Measurements from ENCODE around the gene RAX2.

Gene RAX2

GRCh38 chr19:3801412-3802096 lies 29.5 kb upstream of the RAX2 start:
- H3K4me1 ChIP-seq (ENCODE audit: control insufficient read depth, insufficient read depth, low read length) = no peaks in the 10 kb centered on the region
- H3K4me3 ChIP-seq (ENCODE audit: low read length) = peak overlapping the region; percentile 13; the same call in 1 of the 2 replicates
- no CpG with 5 or more reads among the region's 46 CpGs for WGBS (ENCODE audit: insufficient coverage, insufficient read length)
- no peaks in the 10 kb centered on the region; the same call in 1 of the 2 replicates for H3K9me3 ChIP-seq (ENCODE audit: control insufficient read depth, insufficient read depth, low read length)
- H3K27me3 ChIP-seq (ENCODE audit: control insufficient read depth, insufficient read depth, low read length) = no peaks in the 10 kb centered on the region
- H3K36me3 ChIP-seq (ENCODE audit: control insufficient read depth, insufficient read depth, low read length) = no peaks in the 10 kb centered on the region
- no peak for DNase-seq (ENCODE audit: low read depth, low spot score)
- H3K27ac ChIP-seq (ENCODE audit: low read length) = no peak overlapping the region

- Histone ChIP-seq H3K9me3 (ENCODE audit: control insufficient read depth, insufficient read depth, low read length) (no peaks in the 10 kb centered on the region; the same call in 1 of the 2 replicates), H3K36me3 (ENCODE audit: control insufficient read depth, insufficient read depth, low read length) (no peaks in the 10 kb centered on the region), H3K27ac (ENCODE audit: low read length) (no peak overlapping the region), H3K4me1 (ENCODE audit: control insufficient read depth, insufficient read depth, low read length) (no peaks in the 10 kb centered on the region), H3K27me3 (ENCODE audit: control insufficient read depth, insufficient read depth, low read length) (no peaks in the 10 kb centered on the region), H3K4me3 (ENCODE audit: low read length) (peak overlapping the region; percentile 13; the same call in 1 of the 2 replicates)
- no peak for DNase-seq (ENCODE audit: low read depth, low spot score)
- no CpG with 5 or more reads among the region's 21 CpGs for WGBS (ENCODE audit: insufficient coverage, insufficient read length)
Measured at GRCh38 chr19:3800996-3801395, 29.0 kb upstream of the RAX2 start.

- Histone ChIP-seq H3K4me3 (ENCODE audit: low read length) (no peak overlapping the region), H3K4me1 (ENCODE audit: control insufficient read depth, insufficient read depth, low read length) (no peaks in the 10 kb centered on the region), H3K27me3 (ENCODE audit: control insufficient read depth, insufficient read depth, low read length) (no peaks in the 10 kb centered on the region), H3K36me3 (ENCODE audit: control insufficient read depth, insufficient read depth, low read length) (no peaks in the 10 kb centered on the region), H3K9me3 (ENCODE audit: control insufficient read depth, insufficient read depth, low read length) (no peaks in the 10 kb centered on the region; the same call in none of the 2 replicates), H3K27ac (ENCODE audit: low read length) (no peak overlapping the region)
- no peak for DNase-seq (ENCODE audit: low read depth, low spot score)
- no CpG with 5 or more reads among the region's 6 CpGs for WGBS (ENCODE audit: insufficient coverage, insufficient read length)
Measured at GRCh38 chr19:3798137-3798536, 26.1 kb upstream of the RAX2 start.

- DNase-seq (ENCODE audit: low read depth, low spot score) = no peak
- Histone ChIP-seq H3K27me3 (ENCODE audit: control insufficient read depth, insufficient read depth, low read length) (no peaks in the 10 kb centered on the region), H3K9me3 (ENCODE audit: control insufficient read depth, insufficient read depth, low read length) (no peaks in the 10 kb centered on the region; the same call in none of the 2 replicates), H3K27ac (ENCODE audit: low read length) (no peak overlapping the region), H3K4me3 (ENCODE audit: low read length) (no peak overlapping the region), H3K36me3 (ENCODE audit: control insufficient read depth, insufficient read depth, low read length) (no peaks in the 10 kb centered on the region), H3K4me1 (ENCODE audit: control insufficient read depth, insufficient read depth, low read length) (no peaks in the 10 kb centered on the region; the same call in 1 of the 2 replicates)
- WGBS (ENCODE audit: insufficient coverage, insufficient read length) = no CpG with 5 or more reads among the region's 2 CpGs
Measured at GRCh38 chr19:3796358-3796757, 24.3 kb upstream of the RAX2 start.

GRCh38 chr19:3793799-3794198 lies 21.8 kb upstream of the RAX2 start:
- Histone ChIP-seq H3K4me1 (ENCODE audit: control insufficient read depth, insufficient read depth, low read length) (no peaks in the 10 kb centered on the region; the same call in 1 of the 2 replicates), H3K27me3 (ENCODE audit: control insufficient read depth, insufficient read depth, low read length) (no peaks in the 10 kb centered on the region), H3K27ac (ENCODE audit: low read length) (no peak overlapping the region), H3K9me3 (ENCODE audit: control insufficient read depth, insufficient read depth, low read length) (no peaks in the 10 kb centered on the region; the same call in none of the 2 replicates), H3K4me3 (ENCODE audit: low read length) (no peak overlapping the region), H3K36me3 (ENCODE audit: control insufficient read depth, insufficient read depth, low read length) (no peaks in the 10 kb centered on the region)
- DNase-seq (ENCODE audit: low read depth, low spot score) = no peak
- no CpG with 5 or more reads among the region's 3 CpGs for WGBS (ENCODE audit: insufficient coverage, insufficient read length)

GRCh38 chr19:3792114-3792513 lies 20.1 kb upstream of the RAX2 start:
- Histone ChIP-seq H3K36me3 (ENCODE audit: control insufficient read depth, insufficient read depth, low read length) (no peaks in the 10 kb centered on the region), H3K9me3 (ENCODE audit: control insufficient read depth, insufficient read depth, low read length) (no peaks in the 10 kb centered on the region; the same call in none of the 2 replicates), H3K4me1 (ENCODE audit: control insufficient read depth, insufficient read depth, low read length) (no peaks in the 10 kb centered on the region; the same call in 1 of the 2 replicates), H3K27ac (ENCODE audit: low read length) (no peak overlapping the region), H3K27me3 (ENCODE audit: control insufficient read depth, insufficient read depth, low read length) (no peaks in the 10 kb centered on the region), H3K4me3 (ENCODE audit: low read length) (no peak overlapping the region)
- no peak for DNase-seq (ENCODE audit: low read depth, low spot score)
- no CpG with 5 or more reads among the region's 3 CpGs for WGBS (ENCODE audit: insufficient coverage, insufficient read length)

- no peaks in the 10 kb centered on the region for H3K27me3 ChIP-seq (ENCODE audit: control insufficient read depth, insufficient read depth, low read length)
- no peaks in the 10 kb centered on the region; the same call in 1 of the 2 replicates for H3K4me1 ChIP-seq (ENCODE audit: control insufficient read depth, insufficient read depth, low read length)
- WGBS (ENCODE audit: insufficient coverage, insufficient read length) = no CpG with 5 or more reads among the region's 7 CpGs
Measured at GRCh38 chr19:3790941-3791340, 18.9 kb upstream of the RAX2 start.

GRCh38 chr19:3790209-3790734 lies 18.2 kb upstream of the RAX2 start:
- H3K4me1 ChIP-seq (ENCODE audit: control insufficient read depth, insufficient read depth, low read length) = no peaks in the 10 kb centered on the region; the same call in 1 of the 2 replicates
- no CpG with 5 or more reads among the region's 6 CpGs for WGBS (ENCODE audit: insufficient coverage, insufficient read length)
- H3K4me3 ChIP-seq (ENCODE audit: low read length) = no peak overlapping the region
- no peak overlapping the region for H3K27ac ChIP-seq (ENCODE audit: low read length)
- H3K27me3 ChIP-seq (ENCODE audit: control insufficient read depth, insufficient read depth, low read length) = peaks cover 3% of the 10 kb centered on the region; the same call in 1 of the 2 replicates
- DNase-seq (ENCODE audit: low read depth, low spot score) = no peak
- no peaks in the 10 kb centered on the region; the same call in 1 of the 2 replicates for H3K9me3 ChIP-seq (ENCODE audit: control insufficient read depth, insufficient read depth, low read length)
- H3K36me3 ChIP-seq (ENCODE audit: control insufficient read depth, insufficient read depth, low read length) = peaks cover 2% of the 10 kb centered on the region; the same call in 1 of the 2 replicates

More at GRCh38 chr19:3790941-3791340, 18.9 kb upstream of the RAX2 start:
- Histone ChIP-seq H3K4me3 (ENCODE audit: low read length) (no peak overlapping the region), H3K36me3 (ENCODE audit: control insufficient read depth, insufficient read depth, low read length) (no peaks in the 10 kb centered on the region), H3K9me3 (ENCODE audit: control insufficient read depth, insufficient read depth, low read length) (no peaks in the 10 kb centered on the region; the same call in 1 of the 2 replicates), H3K27ac (ENCODE audit: low read length) (no peak overlapping the region)
- DNase-seq (ENCODE audit: low read depth, low spot score) = no peak

GRCh38 chr19:3788996-3789778 lies 17.2 kb upstream of the RAX2 start:
- H3K9me3 ChIP-seq (ENCODE audit: control insufficient read depth, insufficient read depth, low read length) = no peaks in the 10 kb centered on the region; the same call in 1 of the 2 replicates
- no peak overlapping the region for H3K27ac ChIP-seq (ENCODE audit: low read length)
- peaks cover 2% of the 10 kb centered on the region; the same call in 1 of the 2 replicates for H3K36me3 ChIP-seq (ENCODE audit: control insufficient read depth, insufficient read depth, low read length)
- no CpG with 5 or more reads among the region's 16 CpGs for WGBS (ENCODE audit: insufficient coverage, insufficient read length)
- peaks cover 3% of the 10 kb centered on the region for H3K4me1 ChIP-seq (ENCODE audit: control insufficient read depth, insufficient read depth, low read length)
- no peak for DNase-seq (ENCODE audit: low read depth, low spot score)
- H3K4me3 ChIP-seq (ENCODE audit: low read length) = no peak overlapping the region
- peaks cover 3% of the 10 kb centered on the region; the same call in 1 of the 2 replicates for H3K27me3 ChIP-seq (ENCODE audit: control insufficient read depth, insufficient read depth, low read length)
